Loucy (cell line): ENCODE results near the gene LRRFIP1.

Experiments
- EZH2phosphoT487 ChIP-seq: fragments of 200-600 bp; IDR thresholded peaks from 2 replicates; pipeline ENCODE4 v1.6.1; 2018; ENCODE audit warnings: antibody characterized with exemption, mild to moderate bottlenecking, moderate library complexity, borderline replicate concordance
- TF ChIP-seq, protein P1 (sequence below): fragments of 200-600 bp; sonication (generic); conservative IDR thresholded peaks from 2 replicates; pipeline ENCODE4 v1.5.1; 2014; ENCODE audit warnings: mild to moderate bottlenecking, antibody characterized with exemption, low read length

DNA sequence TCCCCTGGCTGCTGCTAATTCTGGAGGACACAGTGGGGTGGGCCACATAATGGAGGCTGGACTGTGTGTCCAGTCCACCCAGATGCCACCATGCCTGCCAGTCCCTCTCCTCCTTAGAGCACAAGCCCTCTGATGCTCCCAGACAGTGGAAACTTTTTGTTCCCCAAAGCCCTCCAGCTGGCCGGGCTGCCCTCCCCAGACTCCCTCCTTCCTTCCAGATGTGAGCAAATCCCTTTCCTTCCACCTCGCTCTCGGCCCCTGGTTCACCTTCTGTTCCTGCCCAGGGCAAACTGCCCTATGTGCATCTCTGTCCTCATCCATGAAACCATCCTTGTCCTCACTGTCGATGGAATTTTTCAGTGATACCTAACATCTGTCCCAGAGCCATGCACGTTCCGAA is 33.9 kb downstream of the LRRFIP1 start:
- TF ChIP-seq, protein P1, sequence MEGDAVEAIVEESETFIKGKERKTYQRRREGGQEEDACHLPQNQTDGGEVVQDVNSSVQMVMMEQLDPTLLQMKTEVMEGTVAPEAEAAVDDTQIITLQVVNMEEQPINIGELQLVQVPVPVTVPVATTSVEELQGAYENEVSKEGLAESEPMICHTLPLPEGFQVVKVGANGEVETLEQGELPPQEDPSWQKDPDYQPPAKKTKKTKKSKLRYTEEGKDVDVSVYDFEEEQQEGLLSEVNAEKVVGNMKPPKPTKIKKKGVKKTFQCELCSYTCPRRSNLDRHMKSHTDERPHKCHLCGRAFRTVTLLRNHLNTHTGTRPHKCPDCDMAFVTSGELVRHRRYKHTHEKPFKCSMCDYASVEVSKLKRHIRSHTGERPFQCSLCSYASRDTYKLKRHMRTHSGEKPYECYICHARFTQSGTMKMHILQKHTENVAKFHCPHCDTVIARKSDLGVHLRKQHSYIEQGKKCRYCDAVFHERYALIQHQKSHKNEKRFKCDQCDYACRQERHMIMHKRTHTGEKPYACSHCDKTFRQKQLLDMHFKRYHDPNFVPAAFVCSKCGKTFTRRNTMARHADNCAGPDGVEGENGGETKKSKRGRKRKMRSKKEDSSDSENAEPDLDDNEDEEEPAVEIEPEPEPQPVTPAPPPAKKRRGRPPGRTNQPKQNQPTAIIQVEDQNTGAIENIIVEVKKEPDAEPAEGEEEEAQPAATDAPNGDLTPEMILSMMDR = no peak
- no peak for TF ChIP-seq EZH2phosphoT487
